ENCODE data around the gene XRCC3. TPM values are rescaled to one million over a fixed set of nuclear protein-coding genes. Genes with fewer than 3 reads are reported as not detected.

The XRCC3 gene
- total RNA-seq, 1 donor from 2014 or later: 6.1 TPM

- no peaks in the 10 kb centered on the region for H3K27me3 ChIP-seq (ENCODE audit: control insufficient read depth, insufficient read depth, low read length)
- peaks cover 16% of the 10 kb centered on the region for H3K36me3 ChIP-seq (ENCODE audit: control insufficient read depth, insufficient read depth, low read length)
- DNase-seq (ENCODE audit: low read depth): no peak
- H3K4me3 ChIP-seq (ENCODE audit: low read depth, low read length): no peak overlapping the region
- FAIRE-seq: peak; percentile 77
- no peak for TF ChIP-seq CTCF (IDR thresholded peaks at IDR 0.05; ENCODE audit: insufficient read depth, low read length, severe bottlenecking)
Measured at GRCh38 chr14:103709814-103710213, 5.4 kb downstream of the XRCC3 start.

- TF ChIP-seq CTCF (IDR thresholded peaks at IDR 0.05; ENCODE audit: insufficient read depth, low read length, severe bottlenecking): no peak
- Histone ChIP-seq H3K27me3 (ENCODE audit: control insufficient read depth, insufficient read depth, low read length) (no peaks in the 10 kb centered on the region), H3K36me3 (ENCODE audit: control insufficient read depth, insufficient read depth, low read length) (peaks cover 16% of the 10 kb centered on the region), H3K4me3 (ENCODE audit: low read depth, low read length) (no peak overlapping the region)
- FAIRE-seq: peak; percentile 92
- no peak for DNase-seq (ENCODE audit: low read depth)
Measured at GRCh38 chr14:103708750-103709187, 6.5 kb downstream of the XRCC3 start.

- Histone ChIP-seq H3K36me3 (ENCODE audit: control insufficient read depth, insufficient read depth, low read length) (peaks cover 15% of the 10 kb centered on the region), H3K4me3 (ENCODE audit: low read depth, low read length) (no peak overlapping the region), H3K27me3 (ENCODE audit: control insufficient read depth, insufficient read depth, low read length) (no peaks in the 10 kb centered on the region)
- no peak for DNase-seq (ENCODE audit: low read depth)
- no peak for FAIRE-seq
- TF ChIP-seq CTCF (IDR thresholded peaks at IDR 0.05; ENCODE audit: insufficient read depth, low read length, severe bottlenecking): no peak
Measured at GRCh38 chr14:103707329-103708263, 7.7 kb downstream of the XRCC3 start.

- no peaks in the 10 kb centered on the region for H3K27me3 ChIP-seq (ENCODE audit: control insufficient read depth, insufficient read depth, low read length)
- FAIRE-seq: no peak
- H3K4me3 ChIP-seq (ENCODE audit: low read depth, low read length): no peak overlapping the region
- H3K36me3 ChIP-seq (ENCODE audit: control insufficient read depth, insufficient read depth, low read length): peaks cover 16% of the 10 kb centered on the region
- TF ChIP-seq CTCF (IDR thresholded peaks at IDR 0.05; ENCODE audit: insufficient read depth, low read length, severe bottlenecking): no peak
- DNase-seq (ENCODE audit: low read depth): no peak
Measured at GRCh38 chr14:103706551-103707328, 8.5 kb downstream of the XRCC3 start.

GRCh38 chr14:103705504-103706284, 9.6 kb downstream of the XRCC3 start:
- no peak for FAIRE-seq
- peaks cover 16% of the 10 kb centered on the region for H3K36me3 ChIP-seq (ENCODE audit: control insufficient read depth, insufficient read depth, low read length)
- no peaks in the 10 kb centered on the region for H3K27me3 ChIP-seq (ENCODE audit: control insufficient read depth, insufficient read depth, low read length)
- no peak overlapping the region for H3K4me3 ChIP-seq (ENCODE audit: low read depth, low read length)
- no peak for TF ChIP-seq CTCF (IDR thresholded peaks at IDR 0.05; ENCODE audit: insufficient read depth, low read length, severe bottlenecking)
- no peak for DNase-seq (ENCODE audit: low read depth)

All from bronchial epithelial cell (primary cell).